ENCODE data around the gene ANO9.

The ANO9 gene

DNA sequence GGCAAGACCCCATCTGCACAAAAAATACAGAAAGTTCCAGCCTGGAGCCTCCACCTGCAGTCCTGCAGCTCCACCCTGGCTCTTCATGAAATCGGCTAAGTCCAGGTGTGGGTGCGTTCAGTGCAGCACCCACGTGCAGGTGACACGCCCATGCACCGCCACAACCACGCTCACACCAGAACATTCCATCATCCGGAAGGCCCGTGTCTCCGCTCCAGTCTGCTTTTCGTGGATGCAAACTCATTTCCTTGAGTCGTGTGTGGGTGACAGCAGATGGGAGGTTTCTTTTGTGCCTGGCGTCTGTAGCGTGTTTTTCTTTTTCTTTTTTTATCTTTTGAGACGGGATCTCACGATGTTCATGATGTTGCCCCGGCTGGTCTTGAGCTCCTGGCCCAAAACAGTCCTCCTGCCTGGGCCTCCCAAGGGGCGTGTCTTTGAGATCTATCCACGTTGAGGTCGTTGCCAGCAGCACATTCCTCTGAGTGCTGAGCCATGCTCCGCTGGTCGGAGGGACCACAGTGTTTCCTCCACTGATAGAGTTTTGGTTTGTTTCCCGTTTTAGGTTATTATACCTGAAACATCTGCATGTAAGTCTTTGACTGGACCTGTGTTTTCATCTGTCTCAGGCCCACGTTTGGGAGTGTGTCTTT lies 15.4 kb upstream of the ANO9 start:
- DNase-seq = no peak
- no peak overlapping the region for H3K27ac ChIP-seq
- peaks cover 0 to 57% (median 37%) of the 10 kb centered on the region in 3 donors for H3K36me3 ChIP-seq
- TF ChIP-seq, protein P1, sequence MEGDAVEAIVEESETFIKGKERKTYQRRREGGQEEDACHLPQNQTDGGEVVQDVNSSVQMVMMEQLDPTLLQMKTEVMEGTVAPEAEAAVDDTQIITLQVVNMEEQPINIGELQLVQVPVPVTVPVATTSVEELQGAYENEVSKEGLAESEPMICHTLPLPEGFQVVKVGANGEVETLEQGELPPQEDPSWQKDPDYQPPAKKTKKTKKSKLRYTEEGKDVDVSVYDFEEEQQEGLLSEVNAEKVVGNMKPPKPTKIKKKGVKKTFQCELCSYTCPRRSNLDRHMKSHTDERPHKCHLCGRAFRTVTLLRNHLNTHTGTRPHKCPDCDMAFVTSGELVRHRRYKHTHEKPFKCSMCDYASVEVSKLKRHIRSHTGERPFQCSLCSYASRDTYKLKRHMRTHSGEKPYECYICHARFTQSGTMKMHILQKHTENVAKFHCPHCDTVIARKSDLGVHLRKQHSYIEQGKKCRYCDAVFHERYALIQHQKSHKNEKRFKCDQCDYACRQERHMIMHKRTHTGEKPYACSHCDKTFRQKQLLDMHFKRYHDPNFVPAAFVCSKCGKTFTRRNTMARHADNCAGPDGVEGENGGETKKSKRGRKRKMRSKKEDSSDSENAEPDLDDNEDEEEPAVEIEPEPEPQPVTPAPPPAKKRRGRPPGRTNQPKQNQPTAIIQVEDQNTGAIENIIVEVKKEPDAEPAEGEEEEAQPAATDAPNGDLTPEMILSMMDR (IDR thresholded peaks at IDR 0.05) = no peak
- no peak overlapping the region for H3K4me3 ChIP-seq
- no peaks in the 10 kb centered on the region for H3K9me3 ChIP-seq
- H3K27me3 ChIP-seq = no peaks in the 10 kb centered on the region
- peaks cover 0 to 5% (median under 1%) of the 10 kb centered on the region in 4 donors for H3K4me1 ChIP-seq
- intact Hi-C loops (cut with DNase I; ENCODE audit: low total_unique reads) = no loop called here

DNA sequence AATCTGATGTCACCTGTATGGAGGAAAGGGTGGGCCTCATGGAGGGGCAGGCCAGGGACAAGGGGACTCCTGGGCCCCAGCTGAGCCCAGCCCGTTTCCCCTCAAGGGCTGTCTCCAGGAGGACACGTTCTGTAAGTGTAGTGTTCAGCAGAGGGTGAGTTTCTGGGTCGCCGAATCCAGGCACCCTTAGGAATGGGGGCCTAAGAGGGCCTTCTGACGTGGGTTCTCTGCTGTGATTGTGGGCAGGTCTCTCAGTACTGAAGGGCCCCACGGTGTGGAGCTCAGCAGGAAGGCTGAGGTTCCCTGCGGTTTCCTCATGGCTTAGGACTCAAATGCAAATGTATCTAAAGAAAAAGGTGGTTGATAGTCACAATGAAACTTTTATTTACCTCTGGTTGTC lies 14.7 kb upstream of the ANO9 start:
- Histone ChIP-seq H3K36me3 (peaks cover 0 to 56% (median 31%) of the 10 kb centered on the region in 3 donors), H3K27me3 (no peaks in the 10 kb centered on the region), H3K27ac (no peak overlapping the region), H3K4me1 (peaks cover 0 to 12% (median 6%) of the 10 kb centered on the region in 4 donors), H3K9me3 (no peaks in the 10 kb centered on the region), H3K4me3 (no peak overlapping the region)
- TF ChIP-seq, protein P1 (IDR thresholded peaks at IDR 0.05) = no peak
- DNase-seq = no peak
- intact Hi-C loops (cut with DNase I; ENCODE audit: low total_unique reads) = no loop called here

DNA sequence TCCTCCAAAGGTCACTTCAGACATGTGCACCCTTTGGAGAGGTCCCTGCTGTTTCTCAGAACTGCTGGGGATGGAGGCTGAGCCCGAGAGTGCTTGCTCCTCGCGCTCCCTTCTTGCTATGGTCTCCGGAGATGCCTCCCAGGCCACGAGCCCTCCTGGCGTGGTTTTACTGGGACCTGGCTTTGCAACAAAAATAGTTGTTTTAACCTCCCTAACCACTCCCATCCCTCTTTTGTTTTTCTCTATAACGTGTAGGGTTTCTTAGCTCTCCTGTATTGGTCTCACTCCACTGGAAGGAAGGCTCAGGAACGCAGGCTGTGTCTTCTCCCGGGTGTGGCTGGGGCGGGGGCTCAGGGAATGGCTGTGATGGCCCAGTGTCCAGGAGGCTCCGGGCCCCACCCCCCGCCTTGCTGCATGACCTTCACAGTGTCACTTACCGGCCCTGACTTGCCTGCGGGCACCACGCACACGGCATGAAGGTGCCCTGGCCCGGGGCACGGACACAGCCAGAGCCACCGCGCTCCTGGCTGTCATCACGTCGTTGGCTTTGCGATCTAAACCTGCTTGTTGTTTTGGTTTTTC lies 13.8 kb upstream of the ANO9 start:
- Histone ChIP-seq H3K27me3 (no peaks in the 10 kb centered on the region), H3K9me3 (no peaks in the 10 kb centered on the region), H3K36me3 (peaks cover 0 to 47% (median 22%) of the 10 kb centered on the region in 3 donors), H3K27ac (no peak overlapping the region), H3K4me1 (peaks cover 0 to 21% (median 13%) of the 10 kb centered on the region in 4 donors), H3K4me3 (no peak overlapping the region)
- TF ChIP-seq, protein P1 (IDR thresholded peaks at IDR 0.05) = no peak
- no peak for DNase-seq
- intact Hi-C loops (cut with DNase I; ENCODE audit: low total_unique reads) = no loop called here

DNA sequence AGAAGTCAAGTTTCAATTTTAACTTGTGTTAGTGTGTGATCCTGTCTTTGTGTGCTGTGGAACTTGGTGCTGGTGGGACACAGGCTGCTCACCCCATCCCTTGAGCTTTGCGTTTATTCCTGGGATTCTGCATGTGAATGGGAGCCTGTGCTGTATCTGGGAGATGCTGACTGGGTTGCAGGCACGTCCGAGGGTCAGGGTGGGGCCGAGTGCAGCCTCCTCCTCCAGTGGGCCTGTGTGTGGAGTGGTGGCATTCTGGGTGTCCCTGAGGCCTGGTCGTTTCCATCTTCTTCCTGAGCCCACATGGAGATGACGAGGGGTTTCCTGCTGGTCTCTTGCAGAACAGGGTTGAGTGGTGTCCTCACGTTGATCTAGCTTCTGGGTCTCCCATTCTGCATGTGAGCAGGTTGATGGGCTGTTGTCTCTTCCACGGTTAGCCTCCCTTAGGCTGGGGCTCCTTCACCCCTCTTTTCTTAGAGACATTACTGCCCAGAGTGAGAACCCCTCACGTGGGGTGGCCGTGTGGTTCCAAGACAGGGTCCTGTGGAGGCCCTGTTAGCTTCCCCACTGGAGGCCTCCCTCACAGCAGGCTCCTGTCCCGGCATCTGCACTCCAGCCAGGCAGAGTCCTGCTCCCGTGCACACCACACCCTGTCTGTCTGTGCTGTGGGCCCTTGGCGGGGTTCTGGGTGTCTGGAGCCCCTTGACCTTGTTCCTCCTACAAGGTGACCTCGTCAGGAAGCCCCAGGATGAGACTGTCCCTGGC lies 13.2 kb upstream of the ANO9 start:
- intact Hi-C loops (cut with DNase I; ENCODE audit: low total_unique reads) = loop anchor here (5.0 kb wide), 1 partner anchor 47 kb away; no protein-coding TSS in a partner anchor

DNA sequence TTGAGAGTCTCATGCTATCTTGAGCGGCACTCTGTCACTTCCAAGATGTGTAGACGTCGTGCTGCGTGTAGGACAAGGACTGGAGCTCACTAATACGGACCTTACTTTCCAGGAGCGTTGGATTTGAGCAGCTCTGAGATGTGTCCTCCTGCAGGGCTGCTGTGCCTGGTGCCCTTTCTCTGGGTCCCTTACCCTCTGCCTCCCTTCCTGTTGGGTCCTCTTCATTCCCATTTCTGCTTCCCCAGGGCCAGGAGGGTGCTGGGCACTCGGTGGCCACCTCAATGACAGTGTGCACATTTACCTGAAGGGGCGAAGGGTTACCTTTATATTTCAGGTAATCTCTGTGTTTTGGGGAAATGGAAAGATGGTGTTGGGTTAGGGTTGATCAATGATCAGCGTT lies 12.2 kb upstream of the ANO9 start:
- intact Hi-C loops (cut with DNase I; ENCODE audit: low total_unique reads) = loop anchor here (5.0 kb wide), 1 partner anchor 48 kb away; no protein-coding TSS in a partner anchor
- H3K4me1 ChIP-seq = peaks cover 0 to 31% (median 22%) of the 10 kb centered on the region in 4 donors
- no peak for DNase-seq
- H3K4me3 ChIP-seq = no peak overlapping the region
- no peaks in the 10 kb centered on the region for H3K9me3 ChIP-seq
- TF ChIP-seq, protein P1 (IDR thresholded peaks at IDR 0.05) = no peak
- H3K27ac ChIP-seq = no peak overlapping the region
- H3K36me3 ChIP-seq = peaks cover 0 to 32% (median 12%) of the 10 kb centered on the region in 3 donors
- H3K27me3 ChIP-seq = no peaks in the 10 kb centered on the region

More for the DNA sequence above, 13.2 kb upstream of the ANO9 start:
- H3K27me3 ChIP-seq = no peaks in the 10 kb centered on the region
- TF ChIP-seq, protein P1 (IDR thresholded peaks at IDR 0.05) = no peak
- H3K9me3 ChIP-seq = no peaks in the 10 kb centered on the region
- DNase-seq = no peak
- H3K4me1 ChIP-seq = peaks cover 0 to 22% (median 13%) of the 10 kb centered on the region in 4 donors
- H3K27ac ChIP-seq = no peak overlapping the region
- H3K4me3 ChIP-seq = no peak overlapping the region
- H3K36me3 ChIP-seq = peaks cover 0 to 41% (median 16%) of the 10 kb centered on the region in 3 donors
